Stimulated activated CD8-positive, alpha-beta memory T cell treated with anti-CD3 and anti-CD28 coated beads, Interleukin-4, amount 100 ng/mL, for 4 hours (primary cell): Measurements from ENCODE around the gene ERBB4.

Experiments
- DNase-seq, 2 donors: peaks; one replicate each; pipeline ENCODE4 v3.0.0-alpha.2; 2020; ENCODE audit warnings: low read depth in 2 of 2, low spot score in 1 of 2

Gene ERBB4

GRCh38 chr2:211498551-211499205 lies 1039.9 kb downstream of the ERBB4 start:
- no peak for DNase-seq

DNA sequence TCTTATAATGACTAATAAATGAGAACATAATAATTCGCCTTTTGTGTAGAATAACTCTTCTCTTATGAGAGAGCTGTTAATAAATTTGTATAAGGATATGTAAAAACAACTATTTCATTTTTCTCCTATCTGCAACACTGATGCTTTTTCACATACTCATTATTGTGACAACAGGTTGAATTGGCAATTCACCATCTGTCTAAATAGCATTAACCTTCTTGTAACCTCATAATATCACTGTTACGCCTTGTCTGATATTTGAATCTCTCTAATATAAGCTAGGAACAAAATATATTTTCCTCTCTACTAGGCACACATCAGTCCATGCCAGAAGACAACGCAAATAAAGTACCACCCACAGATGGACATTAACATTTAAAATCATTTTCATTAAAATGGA lies 1043.3 kb downstream of the ERBB4 start:
- no peak for DNase-seq

DNA sequence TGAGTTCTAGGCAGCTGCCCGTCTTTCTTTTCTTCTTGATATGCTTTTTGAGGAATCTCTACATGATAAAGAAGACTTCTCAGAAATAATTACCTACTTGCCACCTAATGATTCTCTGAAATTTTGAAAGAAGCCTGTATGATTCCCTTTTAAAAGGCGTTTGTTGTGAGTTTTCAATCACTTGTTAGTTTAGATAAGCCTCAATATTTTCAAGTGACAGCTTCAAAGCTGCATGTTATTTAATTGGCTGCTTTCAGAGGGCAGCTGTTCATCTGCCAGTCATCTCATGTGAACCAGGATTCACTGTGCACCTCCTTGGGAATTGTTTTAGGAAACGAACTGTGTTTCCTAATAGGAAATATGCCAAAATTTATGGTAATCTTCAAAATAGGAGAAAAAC lies 1044.1 kb downstream of the ERBB4 start:
- no peak for DNase-seq

GRCh38 chr2:211494085-211494484 lies 1044.5 kb downstream of the ERBB4 start:
- DNase-seq = no peak

GRCh38 chr2:211487733-211488132 lies 1050.9 kb downstream of the ERBB4 start:
- DNase-seq = no peak

GRCh38 chr2:211479536-211480150 lies 1059.0 kb downstream of the ERBB4 start:
- no peak for DNase-seq

- no peak for DNase-seq
These were observed 1060.9 kb downstream of the ERBB4 start for GRCh38 chr2:211477537-211478275.

- no peak for DNase-seq
These were observed 1065.5 kb downstream of the ERBB4 start for GRCh38 chr2:211473116-211473515.

DNA sequence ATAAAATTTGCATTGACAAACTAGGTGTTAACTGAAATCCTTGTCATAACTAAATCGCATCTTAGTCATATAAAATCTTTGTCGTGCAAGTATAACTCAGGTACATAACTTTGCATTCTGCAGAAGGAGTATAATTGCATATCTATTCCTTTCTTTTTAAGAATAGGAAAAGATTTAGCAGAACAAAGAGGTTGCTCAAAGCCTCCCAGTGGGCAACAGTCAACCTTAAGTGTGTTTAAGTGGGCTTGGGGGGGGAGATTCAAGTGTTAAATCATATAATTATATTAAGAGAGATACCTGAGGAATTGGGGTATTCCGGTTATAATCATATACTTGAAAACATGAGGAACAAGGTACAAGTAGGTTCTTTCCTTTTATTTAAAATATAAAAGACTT lies 1068.9 kb downstream of the ERBB4 start:
- DNase-seq = no peak

- DNase-seq = no peak
These were observed 1069.5 kb downstream of the ERBB4 start for GRCh38 chr2:211468877-211469663.

DNA sequence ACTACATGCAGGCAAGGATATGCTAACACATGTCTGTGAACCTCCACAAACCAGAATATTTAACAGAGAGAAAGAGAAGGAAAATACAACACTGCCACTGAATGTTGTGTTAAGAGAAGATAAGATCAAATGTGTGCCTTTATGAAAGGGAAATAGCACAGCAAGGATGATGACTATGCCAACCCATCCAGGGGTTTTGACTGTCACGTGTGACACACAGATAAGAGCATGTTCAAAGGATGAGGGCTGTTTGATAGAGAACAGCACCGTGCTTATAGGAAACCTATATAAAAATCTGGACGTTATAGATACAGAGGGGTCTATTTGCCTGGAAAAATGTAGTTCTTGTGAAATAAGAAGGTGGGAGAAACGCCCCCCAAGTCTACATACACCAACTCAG lies 1070.4 kb downstream of the ERBB4 start:
- no peak for DNase-seq

- DNase-seq = no peak
These were observed 1075.2 kb downstream of the ERBB4 start for GRCh38 chr2:211463397-211463796.

- no peak for DNase-seq
These were observed 1079.6 kb downstream of the ERBB4 start for GRCh38 chr2:211458974-211459373.

DNA sequence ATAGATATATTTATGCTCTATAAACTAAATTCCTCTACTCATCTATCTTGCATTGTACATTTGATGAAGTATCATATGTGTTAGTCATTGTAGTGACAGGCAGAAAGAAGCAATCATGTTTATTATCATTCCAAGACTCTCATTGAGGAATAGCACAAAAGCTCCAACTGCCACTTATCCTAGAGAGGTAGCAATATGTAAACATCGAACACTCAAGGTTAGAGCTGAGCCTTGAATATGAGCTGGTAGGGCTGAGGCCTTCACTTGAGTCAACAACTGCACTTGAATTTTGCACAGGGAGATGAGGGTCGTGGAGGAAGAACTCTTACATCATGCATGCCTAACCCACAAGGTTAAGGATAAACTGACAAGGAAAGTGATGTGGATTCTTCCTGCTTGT lies 1081.3 kb downstream of the ERBB4 start:
- no peak for DNase-seq

DNA sequence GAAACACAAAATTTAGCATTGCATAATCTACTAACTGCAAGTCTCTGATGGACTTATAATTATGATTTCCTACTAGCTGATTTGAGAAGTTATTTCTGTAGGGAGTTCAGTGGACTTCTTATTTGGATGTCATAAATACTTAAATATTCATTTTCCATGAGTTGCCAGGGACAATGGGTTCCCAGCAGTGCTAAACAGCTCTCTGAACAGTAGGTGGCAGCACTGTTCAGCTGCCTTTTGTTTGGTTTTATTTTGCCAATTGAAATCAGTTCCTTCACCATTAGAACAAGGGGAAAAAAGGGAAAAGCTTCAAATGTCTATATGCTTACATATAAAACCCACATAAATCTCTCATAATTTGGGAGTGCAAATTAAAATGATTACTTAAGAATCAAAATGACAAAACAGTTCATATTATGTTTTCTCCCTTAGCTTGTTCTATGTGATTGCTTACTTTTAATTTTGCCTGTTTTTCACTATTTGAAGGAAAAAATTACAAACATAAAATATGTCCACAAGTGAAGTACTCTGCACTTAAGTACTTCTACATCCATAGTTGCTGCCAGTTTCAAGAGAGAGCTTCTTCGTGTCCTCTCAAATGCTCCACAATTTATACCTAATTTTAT lies 1083.3 kb downstream of the ERBB4 start:
- DNase-seq = no peak

- DNase-seq = no peak
These were observed 1083.9 kb downstream of the ERBB4 start for GRCh38 chr2:211454679-211455078.

- DNase-seq = no peak
These were observed 1085.2 kb downstream of the ERBB4 start for GRCh38 chr2:211453311-211453887.

- no peak for DNase-seq
These were observed 1087.0 kb downstream of the ERBB4 start for GRCh38 chr2:211451642-211452041.

GRCh38 chr2:211449819-211450218 lies 1088.8 kb downstream of the ERBB4 start:
- DNase-seq = no peak

DNA sequence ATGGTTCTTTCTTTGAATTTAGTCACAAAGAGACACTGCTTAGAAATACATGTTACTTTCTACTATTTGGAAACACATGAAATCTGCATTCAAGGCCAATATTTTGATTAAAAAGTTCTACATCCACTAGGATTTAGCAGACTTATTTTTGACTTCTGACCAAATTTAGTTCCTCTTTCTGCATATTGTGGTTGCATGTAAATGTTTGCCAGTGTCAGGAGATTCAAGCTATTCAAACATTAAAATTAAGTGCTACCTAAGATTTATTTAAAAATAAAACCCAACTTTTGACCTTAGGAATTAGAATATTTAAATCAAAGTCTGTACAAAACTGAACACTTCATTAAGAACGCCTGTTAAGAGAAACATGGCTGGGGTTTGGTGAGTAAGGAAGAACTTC lies 1091.1 kb downstream of the ERBB4 start:
- DNase-seq = no peak

- no peak for DNase-seq
These were observed 1098.5 kb downstream of the ERBB4 start for GRCh38 chr2:211440107-211440506.
